Ascending aorta (tissue), 2 donors: Measurements from ENCODE around the gene MAGEA8. TPM values are rescaled to one million over a fixed set of nuclear protein-coding genes. Genes with fewer than 3 reads are reported as not detected.
"Not testable (repeated sequence)": the region's sequence is repeated elsewhere in the genome, so short reads cannot be mapped to it uniquely, and the experiment has no call there.

Experiments used
- DNase-seq, 2 donors: peaks; one replicate each; pipeline ENCODE4 v3.0.0-alpha.2; 2019; ENCODE audit warnings: low spot score in 2 of 2
- H3K27ac ChIP-seq, 2 donors: fragments of 200-600 bp; sonication (generic); one replicate each; pipeline ENCODE4 v1.5.1; 2016 to 2017; ENCODE audit warnings: mild to moderate bottlenecking in 1 of 2
- H3K27me3 ChIP-seq: fragments of 200-600 bp; sonication (generic); one replicate; pipeline ENCODE4 v1.5.1; 2017
- H3K36me3 ChIP-seq, 2 donors: fragments of 200-600 bp; sonication (generic); one replicate each; pipeline ENCODE4 v1.5.1; 2016
- H3K4me1 ChIP-seq, 2 donors: fragments of 200-600 bp; sonication (generic); one replicate each; pipeline ENCODE4 v1.5.1; 2016 to 2017; ENCODE audit warnings: mild to moderate bottlenecking in 1 of 2
- H3K4me3 ChIP-seq, 2 donors: fragments of 200-600 bp; sonication (generic); one replicate each; pipeline ENCODE4 v1.5.1; 2016 to 2017; ENCODE audit warnings: mild to moderate bottlenecking in 1 of 2
- H3K9me3 ChIP-seq, 2 donors: fragments of 200-600 bp; sonication (generic); one replicate each; pipeline ENCODE4 v1.5.1; 2016
- intact Hi-C: fragments of 100-400 bp; cut with DNase I; formaldehyde crosslinking; loops from one replicate; pipeline ENCODE4 v1.15.1; 2023
- total RNA-seq: library from RNA; depleted of rRNA; stranded (reverse); fragments of >200 nt; gene quantifications from one replicate; pipeline ENCODE4 v1.1.0, GENCODE V29; 2016
- TF ChIP-seq, protein P1 (sequence below), 3 experiments: fragments of 200-600 bp in 2 of 3; fragments of 450-650 bp in 1 of 3; sonication (generic) in 2 of 3; IDR thresholded peaks; one replicate each; pipeline ENCODE4 v1.5.1; 2016 to 2019; ENCODE audit warnings: antibody characterized with exemption in 3 of 3, mild to moderate bottlenecking in 1 of 3, moderate library complexity in 1 of 3

Gene MAGEA8
- total RNA-seq, result not detected

DNA sequence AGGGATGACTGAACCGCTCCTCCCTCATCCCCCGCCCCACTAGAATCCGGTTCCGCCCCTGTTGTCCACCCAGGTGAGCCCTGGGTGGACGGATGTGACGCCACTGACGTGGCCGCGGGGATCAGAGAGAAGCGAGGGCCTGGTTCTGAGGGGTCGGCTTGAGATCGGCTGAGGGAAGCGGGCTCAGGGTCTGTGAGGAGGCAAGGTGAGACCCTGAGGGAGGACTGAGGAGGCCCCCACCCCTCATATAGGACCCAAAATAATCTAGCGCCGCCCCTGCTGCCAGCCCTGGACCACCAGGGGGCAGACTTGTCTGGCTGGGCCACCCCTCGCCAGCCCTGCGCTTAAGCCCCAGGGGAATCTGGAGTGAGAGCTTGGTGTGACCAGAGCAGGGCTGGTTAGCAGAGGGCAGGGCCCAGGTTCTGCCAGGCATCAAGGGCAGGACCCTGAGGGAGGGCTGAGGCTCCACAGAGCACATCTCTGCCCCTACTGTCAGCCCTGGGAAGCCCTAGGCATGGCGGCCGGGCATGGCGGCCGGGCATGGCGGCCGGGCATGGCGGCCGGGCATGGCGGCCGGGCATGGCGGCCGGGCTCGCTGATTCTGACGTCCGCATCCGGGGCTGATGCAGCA is at the start of gene MAGEA8:
MAGEA8 (plus strand) TSS at position 103 of the 631 bp plus-strand sequence. CDS start 3,090 bp downstream, outside the sequence.
- intact Hi-C loops, result no loop called here
- Histone ChIP-seq H3K27ac (no peak within 1 kb of the TSS), H3K36me3 (no peaks in the 10 kb centered on the region), H3K4me1 (no peaks in the 10 kb centered on the region), H3K4me3 (no peak within 1 kb of the TSS), H3K27me3 (no peaks in the 10 kb centered on the region), H3K9me3 (no peaks in the 10 kb centered on the region)
- no peak for DNase-seq
- TF ChIP-seq, protein P1, sequence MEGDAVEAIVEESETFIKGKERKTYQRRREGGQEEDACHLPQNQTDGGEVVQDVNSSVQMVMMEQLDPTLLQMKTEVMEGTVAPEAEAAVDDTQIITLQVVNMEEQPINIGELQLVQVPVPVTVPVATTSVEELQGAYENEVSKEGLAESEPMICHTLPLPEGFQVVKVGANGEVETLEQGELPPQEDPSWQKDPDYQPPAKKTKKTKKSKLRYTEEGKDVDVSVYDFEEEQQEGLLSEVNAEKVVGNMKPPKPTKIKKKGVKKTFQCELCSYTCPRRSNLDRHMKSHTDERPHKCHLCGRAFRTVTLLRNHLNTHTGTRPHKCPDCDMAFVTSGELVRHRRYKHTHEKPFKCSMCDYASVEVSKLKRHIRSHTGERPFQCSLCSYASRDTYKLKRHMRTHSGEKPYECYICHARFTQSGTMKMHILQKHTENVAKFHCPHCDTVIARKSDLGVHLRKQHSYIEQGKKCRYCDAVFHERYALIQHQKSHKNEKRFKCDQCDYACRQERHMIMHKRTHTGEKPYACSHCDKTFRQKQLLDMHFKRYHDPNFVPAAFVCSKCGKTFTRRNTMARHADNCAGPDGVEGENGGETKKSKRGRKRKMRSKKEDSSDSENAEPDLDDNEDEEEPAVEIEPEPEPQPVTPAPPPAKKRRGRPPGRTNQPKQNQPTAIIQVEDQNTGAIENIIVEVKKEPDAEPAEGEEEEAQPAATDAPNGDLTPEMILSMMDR (IDR thresholded peaks at IDR 0.05), result no peak

DNA sequence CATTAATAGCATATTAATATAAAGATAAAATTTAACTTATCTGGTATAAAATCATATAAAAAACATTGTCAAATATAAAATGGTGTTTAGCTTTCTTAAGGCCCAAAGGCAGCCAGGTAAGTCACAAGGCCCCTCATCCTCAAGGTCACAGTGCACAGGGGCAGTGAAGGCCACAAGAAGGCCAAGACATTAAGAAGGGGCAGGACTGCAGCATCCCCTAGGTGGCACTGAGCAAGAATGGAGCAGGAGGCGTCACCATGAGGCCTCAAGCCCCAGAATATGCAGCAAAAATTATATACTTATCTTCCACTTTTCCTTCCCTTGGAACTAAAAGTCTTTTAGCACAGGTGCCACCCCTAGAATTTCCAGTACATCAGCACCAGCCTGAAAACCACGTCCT is 49.5 kb upstream of the MAGEA8 start:
- Histone ChIP-seq H3K4me3 (no peak overlapping the region), H3K9me3 (no peaks in the 10 kb centered on the region), H3K36me3 (no peaks in the 10 kb centered on the region), H3K27me3 (no peaks in the 10 kb centered on the region), H3K4me1 (no peaks in the 10 kb centered on the region), H3K27ac (no peak overlapping the region)
- TF ChIP-seq, protein P1 (IDR thresholded peaks at IDR 0.05), result no peak
- intact Hi-C loops, result no loop called here
- DNase-seq, result no peak

- H3K9me3 ChIP-seq, H3K4me1 ChIP-seq, intact Hi-C loops, H3K27ac ChIP-seq, DNase-seq, H3K27me3 ChIP-seq, H3K36me3 ChIP-seq, H3K4me3 ChIP-seq: not testable (repeated sequence)
Observed at GRCh38 chrX:149836728-149837127, 44.3 kb upstream of the MAGEA8 start.

DNA sequence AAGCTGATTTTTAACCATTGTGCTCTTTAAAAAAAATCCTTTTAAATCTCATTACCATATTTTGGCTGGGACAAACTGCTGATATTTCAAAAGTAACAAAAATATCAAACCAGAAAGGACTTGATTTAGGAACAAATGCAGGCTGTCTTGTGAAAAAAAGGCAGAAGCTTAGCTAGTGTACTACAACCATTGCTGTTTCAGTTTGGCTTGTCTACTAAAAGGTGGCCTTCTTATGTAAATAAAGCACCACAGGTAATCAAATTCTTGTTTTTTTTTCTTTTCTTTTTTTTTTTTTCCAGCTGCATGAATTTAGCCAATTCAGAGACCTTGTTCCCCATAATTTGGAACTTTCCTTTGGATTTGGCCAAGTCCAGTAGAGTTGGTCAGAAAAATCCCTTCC is 43.8 kb upstream of the MAGEA8 start:
- no peak for DNase-seq
- Histone ChIP-seq H3K4me3 (no peak overlapping the region), H3K27me3 (no peaks in the 10 kb centered on the region), H3K9me3 (no peaks in the 10 kb centered on the region), H3K27ac (no peak overlapping the region), H3K36me3 (no peaks in the 10 kb centered on the region), H3K4me1 (no peaks in the 10 kb centered on the region)
- intact Hi-C loops, result no loop called here
- TF ChIP-seq, protein P1 (IDR thresholded peaks at IDR 0.05), result no peak

- Histone ChIP-seq H3K4me3 (no peak overlapping the region), H3K9me3 (no peaks in the 10 kb centered on the region), H3K36me3 (no peaks in the 10 kb centered on the region), H3K27me3 (no peaks in the 10 kb centered on the region), H3K27ac (no peak overlapping the region), H3K4me1 (no peaks in the 10 kb centered on the region)
- TF ChIP-seq, protein P1 (IDR thresholded peaks at IDR 0.05), result no peak
- DNase-seq, result no peak
- intact Hi-C loops, result no loop called here
Observed at GRCh38 chrX:149837639-149838038, 43.3 kb upstream of the MAGEA8 start.

DNA sequence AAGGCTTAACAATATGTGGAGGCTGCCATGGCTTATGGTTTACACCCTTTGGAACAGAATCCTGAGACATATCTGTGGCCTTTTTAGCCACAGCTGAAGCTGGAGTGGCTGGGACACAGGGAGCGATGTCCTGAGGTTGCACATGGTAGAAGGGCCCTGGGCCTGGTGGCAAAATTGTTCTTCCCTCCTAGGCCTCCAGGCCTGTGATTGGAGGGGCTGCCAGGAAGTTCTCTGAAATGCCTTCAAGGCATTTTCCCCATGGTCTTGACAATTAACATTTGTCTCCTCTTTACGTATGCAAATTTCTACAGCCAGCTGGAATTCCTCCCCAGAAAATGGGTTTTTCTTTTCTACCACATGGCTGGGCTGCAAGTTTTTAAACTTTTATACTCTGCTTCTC is 39.1 kb upstream of the MAGEA8 start:
- Histone ChIP-seq H3K27ac (no peak overlapping the region), H3K4me1 (no peaks in the 10 kb centered on the region), H3K9me3 (no peaks in the 10 kb centered on the region), H3K4me3 (no peak overlapping the region), H3K36me3 (no peaks in the 10 kb centered on the region), H3K27me3 (no peaks in the 10 kb centered on the region)
- intact Hi-C loops, result no loop called here
- no peak for DNase-seq
- TF ChIP-seq, protein P1 (IDR thresholded peaks at IDR 0.05), result no peak
